Upper lobe of left lung (tissue), 6 donors: Measurements from ENCODE around the gene ESRRG. TPM values are rescaled to one million over a fixed set of nuclear protein-coding genes. Genes with fewer than 3 reads are reported as not detected.

Experiments used
- ATAC-seq, 2 donors: fragments of 200-7000 bp; cut with Tn5 transposase; one replicate each; pipeline ENCODE4 v1.9.1; 2022; ENCODE audit warnings: mild to moderate bottlenecking in 2 of 2, moderate library complexity in 2 of 2; ENCODE audit not compliant: low FRiP score in 2 of 2
- DNase-seq, 2 donors: peaks; one replicate each; pipeline ENCODE4 v3.0.0-alpha.2; 2019 to 2020
- H3K27ac ChIP-seq, 4 donors: fragments of 200-600 bp; sonication (generic); one replicate each; pipeline ENCODE4 v1.5.1; 2016 to 2019
- H3K27me3 ChIP-seq, 4 donors: fragments of 200-600 bp; sonication (generic); one replicate each; pipeline ENCODE4 v1.5.1; 2017 to 2019
- H3K36me3 ChIP-seq, 4 donors: fragments of 200-600 bp; sonication (generic); one replicate each; pipeline ENCODE4 v1.5.1; 2016 to 2019
- H3K4me1 ChIP-seq, 4 donors: fragments of 200-600 bp; sonication (generic); one replicate each; pipeline ENCODE4 v1.5.1; 2018 to 2019
- H3K4me3 ChIP-seq, 4 donors: fragments of 200-600 bp; sonication (generic); one replicate each; pipeline ENCODE4 v1.5.1; 2017 to 2019; ENCODE audit warnings: mild to moderate bottlenecking in 2 of 4, moderate library complexity in 1 of 4
- H3K9me3 ChIP-seq, 4 donors: fragments of 200-600 bp; sonication (generic); one replicate each; pipeline ENCODE4 v1.5.1; 2018 to 2019
- EP300 ChIP-seq, 4 donors: sonication (generic); formaldehyde crosslinking; IDR thresholded peaks; one replicate each; pipeline ENCODE4 v1.5.1; 2017; ENCODE audit warnings: antibody characterized with exemption in 4 of 4, control low read depth in 2 of 4
- POLR2A ChIP-seq, 4 donors: fragments of 450-650 bp; IDR thresholded peaks; one replicate each; pipeline ENCODE4 v1.5.1; 2016 to 2017; ENCODE audit warnings: antibody characterized with exemption in 4 of 4, mild to moderate bottlenecking in 2 of 4
- POLR2AphosphoS5 ChIP-seq, 2 donors: sonication (generic); formaldehyde crosslinking; IDR thresholded peaks; one replicate each; pipeline ENCODE4 v1.5.1; 2017; ENCODE audit warnings: antibody characterized with exemption in 2 of 2
- WGBS, 2 donors: methylation state at CpG; one replicate each; pipeline ENCODE4 v1.1.5; 2017 to 2018; 5-methylcytosine and 5-hydroxymethylcytosine counted together
- total RNA-seq, 6 donors: library from RNA; depleted of rRNA in 4 of 6; stranded (reverse); fragments of >200 nt in 4 of 6; gene quantifications; one replicate each; pipeline versions ENCODE4 v1.1.0 to v1.2.1, GENCODE V29; 2016 to 2021
- TF ChIP-seq, protein P1 (sequence below), 6 experiments: fragments of 450-650 bp in 4 of 6; fragments of 200-600 bp in 2 of 6; sonication (generic) in 2 of 6; IDR thresholded peaks; one replicate each; pipeline ENCODE4 v1.5.1; 2016 to 2019; ENCODE audit warnings: antibody characterized with exemption in 6 of 6
- donor health status: DM: no; HTN: no; CAD: no; lungs with moderate emphysema.
- donor health status: DM: no; HTN: yes; CAD: no; lungs with severe emphysema.

Gene ESRRG
- total RNA-seq, 6 donors from 2014 or later = 0.23 to 3.2 (median 0.95) TPM

DNA sequence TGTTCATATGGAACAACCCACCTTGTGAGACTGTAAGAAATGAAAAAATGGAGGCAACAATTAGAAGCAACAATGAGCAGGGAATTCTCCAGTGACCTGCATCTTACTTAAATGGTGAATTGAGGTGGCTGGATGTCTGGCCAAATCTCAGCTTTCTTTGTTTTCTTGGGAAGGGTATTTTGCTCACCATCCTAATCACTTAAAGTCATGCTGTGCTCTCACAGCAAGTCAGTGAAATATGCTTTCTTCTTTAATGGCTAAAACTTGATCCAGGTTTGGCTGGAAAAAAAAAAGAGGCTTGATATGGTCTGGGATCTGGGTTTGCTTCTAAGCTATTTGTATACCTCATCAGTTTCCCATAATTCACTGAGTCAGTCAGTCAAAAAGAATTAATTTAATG, 124.8 kb downstream of the ESRRG start:
- no peaks in the 10 kb centered on the region for H3K36me3 ChIP-seq
- ATAC-seq (no peak), DNase-seq (no peak)
- H3K9me3 ChIP-seq = no peaks in the 10 kb centered on the region
- H3K4me3 ChIP-seq = no peak overlapping the region
- H3K27me3 ChIP-seq = no peaks in the 10 kb centered on the region
- no peak overlapping the region for H3K27ac ChIP-seq
- H3K4me1 ChIP-seq = no peaks in the 10 kb centered on the region
- TF ChIP-seq POLR2A (IDR thresholded peaks at IDR 0.05) (no peak), EP300 (IDR thresholded peaks at IDR 0.05) (no peak), POLR2AphosphoS5 (IDR thresholded peaks at IDR 0.05) (no peak)
- TF ChIP-seq, protein P1, sequence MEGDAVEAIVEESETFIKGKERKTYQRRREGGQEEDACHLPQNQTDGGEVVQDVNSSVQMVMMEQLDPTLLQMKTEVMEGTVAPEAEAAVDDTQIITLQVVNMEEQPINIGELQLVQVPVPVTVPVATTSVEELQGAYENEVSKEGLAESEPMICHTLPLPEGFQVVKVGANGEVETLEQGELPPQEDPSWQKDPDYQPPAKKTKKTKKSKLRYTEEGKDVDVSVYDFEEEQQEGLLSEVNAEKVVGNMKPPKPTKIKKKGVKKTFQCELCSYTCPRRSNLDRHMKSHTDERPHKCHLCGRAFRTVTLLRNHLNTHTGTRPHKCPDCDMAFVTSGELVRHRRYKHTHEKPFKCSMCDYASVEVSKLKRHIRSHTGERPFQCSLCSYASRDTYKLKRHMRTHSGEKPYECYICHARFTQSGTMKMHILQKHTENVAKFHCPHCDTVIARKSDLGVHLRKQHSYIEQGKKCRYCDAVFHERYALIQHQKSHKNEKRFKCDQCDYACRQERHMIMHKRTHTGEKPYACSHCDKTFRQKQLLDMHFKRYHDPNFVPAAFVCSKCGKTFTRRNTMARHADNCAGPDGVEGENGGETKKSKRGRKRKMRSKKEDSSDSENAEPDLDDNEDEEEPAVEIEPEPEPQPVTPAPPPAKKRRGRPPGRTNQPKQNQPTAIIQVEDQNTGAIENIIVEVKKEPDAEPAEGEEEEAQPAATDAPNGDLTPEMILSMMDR (IDR thresholded peaks at IDR 0.05) = no peak

DNA sequence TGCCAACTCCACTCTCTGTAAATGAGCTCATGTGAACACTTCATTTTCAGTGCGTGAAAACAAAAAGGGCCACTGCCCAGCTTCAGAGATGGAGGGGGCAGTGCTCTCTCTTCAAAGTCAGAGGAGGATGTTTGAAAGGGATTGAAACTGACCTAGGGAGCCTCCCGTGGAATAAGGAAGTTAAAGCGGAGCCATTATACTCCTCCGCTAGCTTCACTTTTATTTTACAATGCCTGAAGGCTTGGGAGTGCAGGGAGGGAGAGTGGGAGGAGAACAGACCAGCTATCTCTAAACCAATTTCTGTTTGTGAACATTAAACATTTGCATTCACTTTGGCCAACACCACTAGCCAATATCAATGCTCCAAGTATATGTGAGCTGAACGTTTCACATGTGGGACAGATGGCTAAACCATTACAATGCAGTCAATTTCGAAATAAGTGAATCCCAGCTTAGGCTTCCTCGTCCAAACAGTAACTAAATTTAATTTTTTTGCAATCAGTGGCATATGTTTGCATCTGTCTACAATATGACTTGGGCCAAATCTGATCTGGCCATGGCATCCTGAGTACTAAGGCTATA, 126.9 kb downstream of the ESRRG start:
- H3K27me3 ChIP-seq = no peaks in the 10 kb centered on the region
- no peak overlapping the region for H3K27ac ChIP-seq
- no peaks in the 10 kb centered on the region for H3K4me1 ChIP-seq
- H3K4me3 ChIP-seq = peak overlapping the region in 1 of 4 donors; percentile 17
- no peaks in the 10 kb centered on the region for H3K9me3 ChIP-seq
- DNase-seq (no peak), ATAC-seq (no peak)
- no peaks in the 10 kb centered on the region for H3K36me3 ChIP-seq
- 71 to 76% methylated on average over 7 of the region's 7 CpGs for WGBS, 2 donors
- TF ChIP-seq POLR2A (IDR thresholded peaks at IDR 0.05) (no peak), POLR2AphosphoS5 (IDR thresholded peaks at IDR 0.05) (no peak), EP300 (IDR thresholded peaks at IDR 0.05) (no peak)
- TF ChIP-seq, protein P1 (IDR thresholded peaks at IDR 0.05) = no peak

DNA sequence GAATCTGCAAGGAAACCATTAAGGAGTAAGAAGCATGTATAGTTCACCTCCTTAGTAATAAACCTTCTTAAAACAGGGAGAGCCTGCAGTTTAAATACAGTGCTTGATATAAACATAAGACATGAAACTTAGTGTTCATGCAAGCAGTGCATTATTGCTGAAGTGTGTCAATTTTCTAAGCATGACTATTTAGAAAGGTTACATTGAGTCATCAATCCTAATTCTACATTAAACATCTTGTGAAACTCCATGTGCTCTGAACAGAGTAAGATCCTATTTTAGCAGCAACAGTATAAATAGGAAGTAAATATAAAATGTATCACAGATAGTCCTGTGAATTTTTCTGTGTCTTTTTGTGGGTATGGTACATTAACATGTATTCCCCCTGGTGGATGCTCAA, 135.5 kb downstream of the ESRRG start:
- Histone ChIP-seq H3K4me1 (no peaks in the 10 kb centered on the region), H3K27ac (no peak overlapping the region), H3K27me3 (no peaks in the 10 kb centered on the region), H3K4me3 (no peak overlapping the region), H3K9me3 (no peaks in the 10 kb centered on the region), H3K36me3 (no peaks in the 10 kb centered on the region)
- DNase-seq = no peak
- no peak for ATAC-seq
- TF ChIP-seq EP300 (IDR thresholded peaks at IDR 0.05) = no peak
- TF ChIP-seq POLR2A (IDR thresholded peaks at IDR 0.05) = no peak
- TF ChIP-seq, protein P1 (IDR thresholded peaks at IDR 0.05) = no peak
- no peak for TF ChIP-seq POLR2AphosphoS5 (IDR thresholded peaks at IDR 0.05)

DNA sequence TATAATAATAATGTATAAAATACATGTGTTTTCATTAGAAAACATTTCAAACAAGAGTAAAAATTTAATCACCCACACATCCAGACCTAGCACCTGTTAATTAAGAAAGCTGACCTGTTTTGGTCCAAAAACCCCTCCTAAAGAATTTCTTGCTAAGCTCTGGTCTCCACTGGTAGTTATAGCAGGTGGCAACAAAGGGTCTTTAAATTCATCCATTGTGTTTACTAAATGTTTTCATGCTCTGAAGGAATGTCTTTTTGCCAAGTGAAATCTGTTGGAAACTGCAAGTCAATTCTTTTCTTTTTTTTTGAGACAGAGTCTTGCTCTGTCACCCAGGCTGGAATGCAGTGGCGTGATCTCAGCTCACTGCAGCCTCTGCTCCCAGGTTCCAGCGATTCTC, 141.1 kb downstream of the ESRRG start:
- no peaks in the 10 kb centered on the region for H3K4me1 ChIP-seq
- H3K4me3 ChIP-seq = no peak overlapping the region
- H3K27ac ChIP-seq = no peak overlapping the region
- no peaks in the 10 kb centered on the region for H3K36me3 ChIP-seq
- TF ChIP-seq EP300 (IDR thresholded peaks at IDR 0.05) (no peak), POLR2AphosphoS5 (IDR thresholded peaks at IDR 0.05) (no peak), POLR2A (IDR thresholded peaks at IDR 0.05) (no peak)
- TF ChIP-seq, protein P1 (IDR thresholded peaks at IDR 0.05) = no peak
- DNase-seq (no peak), ATAC-seq (no peak)
- H3K9me3 ChIP-seq = no peaks in the 10 kb centered on the region
- no peaks in the 10 kb centered on the region for H3K27me3 ChIP-seq
- 80 to 82% methylated on average over 2 of the region's 2 CpGs for WGBS, 2 donors

DNA sequence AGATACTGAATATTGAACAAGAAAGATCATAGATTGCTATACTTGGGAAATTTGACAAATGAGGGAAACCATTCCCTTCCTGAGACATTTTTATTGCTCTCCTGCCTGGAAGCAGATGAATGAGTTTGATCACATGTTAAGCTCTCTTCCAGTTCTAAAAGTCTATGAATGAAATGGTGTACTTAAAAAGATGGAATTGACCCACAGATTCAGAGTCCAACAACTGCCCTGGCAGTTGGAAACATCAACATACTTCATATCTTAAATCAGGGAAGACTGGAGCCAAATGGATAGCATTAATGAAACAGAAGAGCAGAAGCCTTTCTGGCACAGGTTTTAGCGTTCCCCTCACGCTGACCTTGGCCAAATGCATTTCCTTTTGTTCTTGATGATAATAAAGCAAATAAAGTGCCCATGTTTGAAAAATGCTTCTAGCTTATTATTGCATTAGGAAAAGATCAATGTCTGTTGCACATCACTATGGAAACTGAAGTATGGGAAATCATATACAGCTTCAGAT, 142.6 kb downstream of the ESRRG start:
- H3K4me3 ChIP-seq = no peak overlapping the region
- DNase-seq (no peak), ATAC-seq (no peak)
- no peak for TF ChIP-seq POLR2AphosphoS5 (IDR thresholded peaks at IDR 0.05)
- TF ChIP-seq, protein P1 (IDR thresholded peaks at IDR 0.05) = no peak
- no peak for TF ChIP-seq POLR2A (IDR thresholded peaks at IDR 0.05)
- TF ChIP-seq EP300 (IDR thresholded peaks at IDR 0.05) = no peak
- H3K36me3 ChIP-seq = no peaks in the 10 kb centered on the region
- 46 to 68% methylated on average over 2 of the region's 2 CpGs for WGBS, 2 donors
- no peaks in the 10 kb centered on the region for H3K9me3 ChIP-seq
- H3K27ac ChIP-seq = no peak overlapping the region
- H3K4me1 ChIP-seq = no peaks in the 10 kb centered on the region
- no peaks in the 10 kb centered on the region for H3K27me3 ChIP-seq
